Retinal pigment epithelial cell (primary cell): ENCODE data around the gene RELN.

ENCODE experiments used
- DNase-seq: peaks from one replicate; pipeline ENCODE4 v3.0.0-alpha.2; 2010; ENCODE audit warnings: low read depth
- H3K4me3 ChIP-seq: 2 replicates; pipeline ENCODE4 v1.5.1; 2011; ENCODE audit warnings: mild to moderate bottlenecking, low read length, control low read depth, moderate library complexity
- CTCF ChIP-seq: conservative IDR thresholded peaks from 2 replicates; pipeline ENCODE4 v1.5.1; 2011; ENCODE audit warnings: low read depth, low read length, control low read depth, inconsistent platforms

Gene RELN

GRCh38 chr7:103949374-103949773 is 40.1 kb downstream of the RELN start:
- no peak overlapping the region for H3K4me3 ChIP-seq
- no peak for TF ChIP-seq CTCF
- DNase-seq, result no peak

- TF ChIP-seq CTCF, result no peak
- H3K4me3 ChIP-seq, result no peak overlapping the region
- peak; percentile 25 for DNase-seq
These were observed 42.3 kb downstream of the RELN start for GRCh38 chr7:103947026-103947655.

DNA sequence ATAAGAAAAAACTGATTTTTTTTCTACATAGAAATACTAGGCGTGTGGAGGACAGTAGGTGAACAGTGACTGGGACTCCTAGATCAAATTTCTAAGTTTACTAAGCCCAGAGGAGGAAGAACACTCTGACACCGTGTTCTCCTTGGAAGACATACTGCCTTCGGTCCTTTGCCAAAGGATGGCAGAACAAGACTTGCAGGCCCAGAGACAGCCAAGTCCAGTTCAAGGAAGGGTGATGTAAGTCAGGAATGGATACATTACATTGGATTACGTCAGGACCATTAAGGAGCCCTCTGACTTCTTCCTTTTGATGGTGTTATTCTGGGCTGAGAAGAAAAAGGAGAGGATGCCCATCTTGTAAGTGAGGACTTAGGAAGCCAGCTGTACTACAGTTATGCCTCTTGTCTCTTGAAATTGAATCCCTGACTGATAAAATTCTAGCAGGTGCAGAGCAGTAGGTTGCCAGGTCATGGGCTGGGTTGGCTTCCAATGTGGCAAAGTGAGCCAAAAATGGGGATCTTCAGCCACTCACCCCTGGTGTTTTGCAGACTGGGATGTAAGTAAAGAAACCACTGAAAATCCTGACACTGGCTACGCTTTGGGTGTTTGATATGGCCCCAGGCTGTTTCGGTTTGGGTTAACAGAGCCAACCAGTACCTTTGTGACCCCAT is 45.1 kb downstream of the RELN start:
- no peak overlapping the region for H3K4me3 ChIP-seq
- DNase-seq, result no peak

DNA sequence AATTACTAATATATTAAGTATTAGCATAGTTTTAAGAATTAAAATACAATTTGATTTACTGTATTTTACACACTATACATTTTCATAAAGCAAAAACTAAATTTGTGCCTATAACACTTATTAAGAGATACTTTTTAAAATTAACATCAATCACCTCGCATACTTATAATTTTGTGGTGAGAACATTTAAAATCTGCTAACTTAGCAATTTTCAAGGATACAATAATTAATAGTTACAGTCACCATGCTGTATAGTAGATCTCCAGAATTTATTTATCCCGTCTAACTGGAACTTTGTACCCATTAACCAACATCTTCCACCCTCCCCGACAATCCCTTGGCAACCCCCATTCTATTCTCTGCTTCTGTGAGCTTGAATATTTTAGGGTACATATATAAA is 47.5 kb downstream of the RELN start:
- H3K4me3 ChIP-seq, result no peak overlapping the region
- no peak for DNase-seq
- no peak for TF ChIP-seq CTCF

More for the DNA sequence above, 45.1 kb downstream of the RELN start:
- TF ChIP-seq CTCF, result no peak

DNA sequence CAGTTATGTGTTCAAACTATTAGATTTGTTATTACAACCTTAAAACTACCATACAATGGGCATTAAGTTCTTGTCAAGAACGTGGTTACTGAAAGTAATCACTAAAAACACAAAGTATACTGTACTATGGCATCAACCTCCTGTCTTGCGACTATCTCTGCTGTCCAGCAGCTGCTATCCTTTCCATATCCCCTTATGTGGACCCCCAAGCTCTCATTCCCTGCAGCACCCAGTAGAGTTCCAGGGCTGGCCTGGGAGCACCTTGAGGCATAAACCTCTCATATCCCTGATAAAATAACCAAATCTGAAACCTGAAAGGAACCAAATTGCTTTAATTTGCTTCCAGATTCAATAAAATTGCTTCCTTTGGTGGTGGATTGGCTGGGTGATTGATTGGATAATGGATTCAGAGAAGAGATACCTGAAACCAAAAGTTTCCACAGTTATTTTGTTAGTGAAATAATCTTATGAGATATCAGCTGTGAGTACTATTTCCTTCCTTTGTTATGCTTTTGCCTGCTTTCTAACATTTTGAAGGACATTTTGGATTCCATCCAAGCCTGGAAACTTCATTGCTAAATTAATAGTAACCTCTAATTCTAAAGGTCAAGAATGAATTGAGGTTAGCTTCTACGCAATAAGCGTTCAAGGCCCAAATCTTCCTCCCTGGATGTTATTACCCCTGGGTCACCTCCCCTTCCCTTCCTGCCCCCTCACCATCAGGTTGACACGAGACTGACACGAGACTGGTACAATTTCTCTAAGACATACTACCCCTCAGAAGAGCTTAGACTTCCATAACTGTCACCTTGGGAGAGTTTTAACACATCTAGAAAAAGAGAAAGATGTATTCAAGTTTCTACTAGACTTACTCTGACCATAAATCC is 48.8 kb downstream of the RELN start:
- no peak overlapping the region for H3K4me3 ChIP-seq
- no peak for TF ChIP-seq CTCF
- DNase-seq, result no peak

DNA sequence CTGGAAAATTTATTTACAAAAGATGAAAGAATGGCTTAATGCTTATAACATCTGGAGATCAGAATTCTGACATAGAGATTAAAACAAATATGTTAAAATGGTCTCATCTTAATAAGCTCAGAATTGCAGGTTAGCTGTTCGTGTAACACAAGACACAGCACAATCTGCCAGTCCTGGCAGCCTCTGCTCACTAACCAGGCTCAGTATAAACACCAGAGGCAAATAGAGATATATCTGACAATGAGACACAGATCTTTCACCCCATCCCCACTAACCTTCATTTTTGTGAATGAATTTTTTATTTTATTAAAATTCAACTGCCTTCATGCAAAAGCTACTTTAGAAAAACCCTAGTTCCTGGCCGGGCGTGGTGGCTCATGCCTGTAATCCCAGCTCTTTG is 51.8 kb downstream of the RELN start:
- DNase-seq, result no peak
- H3K4me3 ChIP-seq, result no peak overlapping the region
- no peak for TF ChIP-seq CTCF
